HG03457 (cell line): Measurements from ENCODE around the gene ARHGAP42.
"Not testable (repeated sequence)": the region's sequence is repeated elsewhere in the genome, so short reads cannot be mapped to it uniquely, and the experiment has no call there.

Experiments
- ATAC-seq: cut with Tn5 transposase; IDR thresholded peaks from one replicate; pipeline ENCODE4 v1.9.1; 2021; ENCODE audit warnings: moderate number of reproducible peaks; ENCODE audit not compliant: unreplicated experiment

Gene ARHGAP42

GRCh38 chr11:101008961-101009689, 322.0 kb downstream of the ARHGAP42 start:
- ATAC-seq = no peak

- no peak for ATAC-seq
Measured at GRCh38 chr11:101009690-101010055, 322.6 kb downstream of the ARHGAP42 start.

- ATAC-seq = no peak
Measured at GRCh38 chr11:101010899-101011298, 323.8 kb downstream of the ARHGAP42 start.

GRCh38 chr11:101011881-101012280, 324.8 kb downstream of the ARHGAP42 start:
- no peak for ATAC-seq

- ATAC-seq = not testable (repeated sequence)
Measured at GRCh38 chr11:101013702-101014101, 326.6 kb downstream of the ARHGAP42 start.

- no peak for ATAC-seq
Measured at GRCh38 chr11:101014600-101015285, 327.7 kb downstream of the ARHGAP42 start.

GRCh38 chr11:101019870-101020269, 332.8 kb downstream of the ARHGAP42 start:
- no peak for ATAC-seq

- no peak for ATAC-seq
Measured at GRCh38 chr11:101022256-101022655, 335.2 kb downstream of the ARHGAP42 start.

GRCh38 chr11:101028644-101029043, 341.6 kb downstream of the ARHGAP42 start:
- ATAC-seq = no peak

GRCh38 chr11:101030015-101030414, 342.9 kb downstream of the ARHGAP42 start:
- ATAC-seq = no peak

- ATAC-seq = no peak
Measured at GRCh38 chr11:101030692-101031091, 343.6 kb downstream of the ARHGAP42 start.

GRCh38 chr11:101031713-101032112, 344.6 kb downstream of the ARHGAP42 start:
- ATAC-seq = no peak

GRCh38 chr11:101032991-101033390, 345.9 kb downstream of the ARHGAP42 start:
- no peak for ATAC-seq

- ATAC-seq = no peak
Measured at GRCh38 chr11:101034076-101034475, 347.0 kb downstream of the ARHGAP42 start.

GRCh38 chr11:101035872-101036271, 348.8 kb downstream of the ARHGAP42 start:
- ATAC-seq = no peak
